ENCODE results near the gene PLXNA2.

PLXNA2 gene

DNA sequence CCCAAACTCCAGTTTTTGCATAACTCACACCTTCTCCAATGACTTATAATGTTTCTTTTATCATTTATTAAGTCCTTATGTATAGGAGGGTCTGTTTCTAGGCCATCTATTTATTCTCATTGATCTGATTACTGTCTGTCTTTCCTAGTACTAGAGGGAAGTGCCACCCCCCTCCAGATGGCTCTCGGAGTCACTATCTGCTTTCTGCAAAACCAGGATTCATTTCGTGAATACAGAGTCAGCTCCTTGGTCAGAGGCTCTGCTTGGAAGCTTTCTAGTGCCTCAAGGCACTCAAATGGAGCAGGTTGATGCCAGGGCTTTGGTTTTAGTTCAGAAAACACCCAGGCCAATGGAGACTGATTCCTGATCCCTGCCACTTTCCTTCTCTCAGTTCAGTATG lies 231.0 kb downstream of the PLXNA2 start:
- H3K4me3 ChIP-seq (ENCODE audit: low read length), result no peak overlapping the region
- no peak for TF ChIP-seq ZNF274 (IDR thresholded peaks at IDR 0.05; ENCODE audit: low read depth, low read length)

DNA sequence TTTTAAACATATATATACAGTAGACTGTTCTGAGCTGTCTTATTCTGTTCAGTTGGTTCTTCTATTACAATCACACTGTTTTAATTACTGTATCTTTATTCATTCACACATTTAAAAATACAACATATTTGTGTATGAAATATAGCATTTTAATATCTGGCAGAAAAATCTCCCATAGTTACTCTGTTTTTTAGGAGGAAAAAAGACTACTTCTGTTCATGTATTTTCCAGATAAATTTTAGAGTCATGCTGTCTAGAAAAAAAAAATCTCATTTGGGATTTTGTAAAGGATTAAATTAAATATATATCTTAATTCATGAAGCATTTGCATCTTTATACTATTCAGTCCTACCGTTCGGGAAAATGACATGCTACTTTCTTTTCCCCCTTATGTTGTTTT lies 231.5 kb downstream of the PLXNA2 start:
- TF ChIP-seq ZNF274 (IDR thresholded peaks at IDR 0.05; ENCODE audit: low read depth, low read length), result no peak
- no peak overlapping the region for H3K4me3 ChIP-seq (ENCODE audit: low read length)

DNA sequence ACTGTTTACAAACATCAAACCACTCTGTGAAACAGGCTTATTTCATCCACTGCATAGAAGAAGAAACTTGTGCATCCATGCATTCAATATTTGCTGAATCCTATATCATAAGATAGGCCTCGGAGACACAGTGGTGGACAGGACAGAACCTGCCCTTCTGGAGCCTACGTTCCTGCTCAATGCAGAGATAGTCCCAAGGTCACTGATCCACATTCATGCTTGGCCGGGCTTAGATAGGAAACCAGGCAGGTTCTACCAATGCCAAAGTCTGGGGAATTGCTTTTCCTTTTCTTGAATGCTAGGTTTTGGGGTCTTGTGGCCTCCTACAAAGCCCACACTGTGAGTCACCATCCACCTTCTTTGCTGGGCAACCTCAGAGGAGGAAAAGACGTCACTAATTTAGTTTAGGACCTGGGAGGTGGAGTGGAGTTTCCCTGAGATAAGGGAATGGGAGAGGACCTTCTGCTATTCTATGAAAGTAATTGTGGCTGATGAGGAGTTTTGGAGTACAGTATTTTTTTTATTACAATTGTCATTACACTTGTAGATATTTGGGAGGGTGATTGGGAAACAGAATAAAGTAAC lies 233.6 kb downstream of the PLXNA2 start:
- H3K4me3 ChIP-seq (ENCODE audit: low read length), result no peak overlapping the region
- no peak for TF ChIP-seq ZNF274 (IDR thresholded peaks at IDR 0.05; ENCODE audit: low read depth, low read length)

- no peak for TF ChIP-seq ZNF274 (IDR thresholded peaks at IDR 0.05; ENCODE audit: low read depth, low read length)
- no peak overlapping the region for H3K4me3 ChIP-seq (ENCODE audit: low read length)
Observed at GRCh38 chr1:208009706-208010444, 234.3 kb downstream of the PLXNA2 start.

- no peak overlapping the region for H3K4me3 ChIP-seq (ENCODE audit: low read length)
- no peak for TF ChIP-seq ZNF274 (IDR thresholded peaks at IDR 0.05; ENCODE audit: low read depth, low read length)
Observed at GRCh38 chr1:208009303-208009702, 234.9 kb downstream of the PLXNA2 start.

- H3K4me3 ChIP-seq (ENCODE audit: low read length), result no peak overlapping the region
- no peak for TF ChIP-seq ZNF274 (IDR thresholded peaks at IDR 0.05; ENCODE audit: low read depth, low read length)
Observed at GRCh38 chr1:208008534-208008933, 235.7 kb downstream of the PLXNA2 start.

DNA sequence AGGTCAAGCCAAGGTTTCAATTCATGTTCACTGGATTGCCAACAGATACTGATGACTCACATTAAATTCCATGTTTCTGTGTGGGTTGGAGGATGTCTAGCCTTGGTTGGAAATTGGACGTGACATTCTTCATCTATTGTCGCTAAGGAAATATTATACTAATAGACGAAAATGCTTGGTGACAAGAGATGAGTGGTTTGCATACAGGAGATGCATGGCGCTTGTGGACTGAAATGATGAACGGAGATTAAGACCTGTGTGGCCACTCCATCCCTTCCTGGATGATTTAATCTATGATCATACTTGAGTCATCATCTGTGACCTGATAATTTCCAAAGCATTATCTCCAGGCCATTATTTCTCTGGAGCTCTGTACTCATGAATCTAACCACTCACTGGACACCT lies 236.2 kb downstream of the PLXNA2 start:
- H3K4me3 ChIP-seq (ENCODE audit: low read length), result no peak overlapping the region
- no peak for TF ChIP-seq ZNF274 (IDR thresholded peaks at IDR 0.05; ENCODE audit: low read depth, low read length)

- no peak overlapping the region for H3K4me3 ChIP-seq (ENCODE audit: low read length)
- no peak for TF ChIP-seq ZNF274 (IDR thresholded peaks at IDR 0.05; ENCODE audit: low read depth, low read length)
Observed at GRCh38 chr1:208007319-208007937, 236.8 kb downstream of the PLXNA2 start.

DNA sequence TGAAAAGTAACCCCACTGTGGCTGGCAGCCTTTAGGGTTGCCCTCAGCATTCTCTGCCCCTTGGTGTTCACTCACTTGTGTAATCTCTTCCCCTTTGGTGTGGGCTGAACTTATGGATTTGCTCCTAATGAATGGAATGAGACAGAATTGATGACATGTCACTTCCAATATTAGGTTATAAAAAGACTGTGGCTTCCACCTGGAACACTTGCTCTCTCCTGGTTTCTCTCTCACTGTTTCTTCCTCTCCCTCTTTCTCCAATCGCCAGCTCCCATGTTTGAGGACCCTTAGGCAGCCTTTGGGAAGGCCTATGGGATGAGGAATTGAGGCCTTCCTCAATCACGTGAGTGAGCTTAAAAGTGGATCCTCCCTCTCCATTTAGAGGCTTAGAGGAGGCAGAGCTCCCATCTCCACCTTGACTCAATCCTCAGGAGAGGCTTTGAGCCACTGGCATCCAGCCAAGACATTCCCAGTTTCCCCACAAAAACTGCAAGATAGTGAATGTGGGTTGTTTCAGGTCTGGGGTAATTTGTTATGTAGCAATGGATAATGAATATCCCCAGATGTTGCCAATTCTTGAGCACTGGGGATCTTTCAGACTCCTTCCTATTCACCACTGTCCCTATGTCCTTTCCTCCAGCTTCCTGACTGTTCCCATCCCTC lies 237.8 kb downstream of the PLXNA2 start:
- TF ChIP-seq ZNF274 (IDR thresholded peaks at IDR 0.05; ENCODE audit: low read depth, low read length), result no peak
- no peak overlapping the region for H3K4me3 ChIP-seq (ENCODE audit: low read length)

DNA sequence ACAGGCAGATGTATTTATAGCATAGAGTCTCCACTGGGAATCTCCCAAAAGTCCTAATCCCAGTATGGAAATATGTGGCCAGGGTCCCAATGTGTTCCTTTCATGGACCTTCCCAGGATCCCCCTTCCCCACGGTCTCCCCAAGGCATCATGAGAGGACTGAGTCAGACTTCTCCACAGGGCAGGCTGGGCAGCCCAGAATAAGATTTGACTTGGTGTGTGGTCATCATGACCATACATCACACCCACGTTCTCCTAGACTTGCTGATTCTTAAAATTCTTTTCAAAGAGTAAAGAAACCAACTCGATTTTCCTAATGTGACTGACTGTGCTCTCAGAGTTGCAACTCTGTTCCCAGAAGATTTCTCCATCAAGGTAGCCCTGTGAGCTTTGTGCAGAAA lies 239.3 kb downstream of the PLXNA2 start:
- no peak overlapping the region for H3K4me3 ChIP-seq (ENCODE audit: low read length)
- TF ChIP-seq ZNF274 (IDR thresholded peaks at IDR 0.05; ENCODE audit: low read depth, low read length), result no peak

- no peak for TF ChIP-seq ZNF274 (IDR thresholded peaks at IDR 0.05; ENCODE audit: low read depth, low read length)
- no peak overlapping the region for H3K4me3 ChIP-seq (ENCODE audit: low read length)
Observed at GRCh38 chr1:208003241-208003640, 240.9 kb downstream of the PLXNA2 start.

DNA sequence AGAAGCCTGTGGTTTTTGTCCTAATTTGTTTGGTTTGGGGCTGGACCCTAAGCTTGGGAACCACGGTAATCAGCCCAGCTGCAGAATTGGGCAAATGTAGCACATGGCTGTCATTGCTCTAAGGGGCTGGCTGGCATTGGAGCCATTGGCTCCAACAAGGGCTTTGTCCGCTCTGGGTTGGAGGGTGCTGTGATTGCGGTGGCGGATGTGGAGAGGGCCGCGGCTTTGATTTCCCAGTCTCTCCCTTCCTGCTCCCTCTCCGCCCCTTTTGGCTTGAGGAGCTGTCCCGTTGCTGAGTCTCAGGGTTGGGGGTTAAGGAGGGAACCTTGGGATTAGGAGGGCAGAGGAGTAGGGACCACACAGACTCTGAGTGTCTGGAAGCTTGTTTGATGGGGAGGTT lies 241.5 kb downstream of the PLXNA2 start:
- TF ChIP-seq ZNF274 (IDR thresholded peaks at IDR 0.05; ENCODE audit: low read depth, low read length), result no peak
- H3K4me3 ChIP-seq (ENCODE audit: low read length), result no peak overlapping the region

- no peak overlapping the region for H3K4me3 ChIP-seq (ENCODE audit: low read length)
- TF ChIP-seq ZNF274 (IDR thresholded peaks at IDR 0.05; ENCODE audit: low read depth, low read length), result no peak
Observed at GRCh38 chr1:208002078-208002477, 242.1 kb downstream of the PLXNA2 start.

DNA sequence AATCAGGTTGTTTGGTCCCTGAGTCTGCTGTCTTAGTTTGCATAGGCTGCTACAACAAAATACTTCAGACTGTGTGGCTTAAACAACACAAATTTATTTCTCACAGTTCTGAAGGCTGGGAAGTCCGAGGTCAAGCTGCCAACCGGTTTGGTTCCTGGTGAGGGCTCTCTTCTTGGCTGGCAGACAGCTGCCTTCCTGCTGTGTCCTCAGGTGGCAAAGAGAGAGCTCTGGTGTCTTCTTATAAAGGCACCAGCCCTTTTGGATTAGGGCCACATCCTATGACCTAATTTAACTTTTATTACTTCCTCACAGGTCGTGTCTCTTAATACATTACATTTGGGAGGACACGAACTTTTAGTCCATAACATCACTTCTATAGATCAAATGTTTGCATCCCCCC lies 243.7 kb downstream of the PLXNA2 start:
- H3K4me3 ChIP-seq (ENCODE audit: low read length), result no peak overlapping the region
- TF ChIP-seq ZNF274 (IDR thresholded peaks at IDR 0.05; ENCODE audit: low read depth, low read length), result no peak

DNA sequence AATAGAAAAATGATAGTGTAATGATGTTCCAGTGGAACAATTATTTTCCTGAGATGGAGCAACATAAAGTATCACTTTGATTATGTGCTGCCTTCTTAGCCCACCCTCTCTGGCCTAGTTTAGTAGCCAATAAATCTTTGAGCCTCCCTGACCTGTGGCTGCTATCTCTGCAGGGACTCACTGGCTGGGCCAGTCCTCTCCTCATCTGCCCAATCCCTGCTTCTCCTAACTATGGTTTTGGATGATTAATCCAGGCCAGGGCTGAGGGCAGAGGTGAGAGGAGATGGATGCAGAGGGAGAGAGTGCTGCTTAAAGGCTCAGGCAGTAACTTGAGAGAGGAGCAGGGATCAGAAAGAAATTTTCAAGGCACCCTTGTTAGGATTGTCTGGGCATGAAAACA lies 244.2 kb downstream of the PLXNA2 start:
- no peak overlapping the region for H3K4me3 ChIP-seq (ENCODE audit: low read length)

More for the DNA sequence above, 244.2 kb downstream of the PLXNA2 start:
- no peak for TF ChIP-seq ZNF274 (IDR thresholded peaks at IDR 0.05; ENCODE audit: low read depth, low read length)

Data from GM08714 (cell line).